ENCODE data around the gene AGAP1. TPM values are rescaled to one million over a fixed set of nuclear protein-coding genes. Genes with fewer than 3 reads are reported as not detected.

The AGAP1 gene
- total RNA-seq, 1 donor = 18.5 TPM

DNA sequence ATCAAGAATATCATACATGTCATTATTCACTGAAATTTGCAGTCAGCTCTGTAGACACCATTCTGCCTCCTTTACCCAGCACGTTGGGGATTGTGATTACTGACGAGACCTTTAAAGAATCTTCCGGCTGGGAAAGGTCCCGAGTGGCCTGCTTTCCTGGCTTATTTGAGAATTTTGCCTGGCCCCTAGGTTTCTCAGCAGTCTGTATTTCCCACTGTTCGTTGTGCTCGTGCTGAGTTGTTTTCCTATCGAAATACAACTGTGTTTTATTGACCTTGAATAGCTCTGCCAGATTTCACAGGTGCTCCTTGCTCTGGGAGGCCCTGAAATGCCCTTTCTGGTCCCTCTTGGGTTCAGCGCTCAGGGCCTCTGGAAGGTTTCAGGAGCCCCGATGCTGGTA is 94.9 kb downstream of the AGAP1 start:
- no peak overlapping the region for H3K4me3 ChIP-seq (ENCODE audit: insufficient read depth, low read length)
- peaks cover 47% of the 10 kb centered on the region for H4K20me1 ChIP-seq (ENCODE audit: insufficient read depth, low read length)
- H3K27ac ChIP-seq (ENCODE audit: low read depth, low read length) = no peak overlapping the region
- TF ChIP-seq, protein P1, sequence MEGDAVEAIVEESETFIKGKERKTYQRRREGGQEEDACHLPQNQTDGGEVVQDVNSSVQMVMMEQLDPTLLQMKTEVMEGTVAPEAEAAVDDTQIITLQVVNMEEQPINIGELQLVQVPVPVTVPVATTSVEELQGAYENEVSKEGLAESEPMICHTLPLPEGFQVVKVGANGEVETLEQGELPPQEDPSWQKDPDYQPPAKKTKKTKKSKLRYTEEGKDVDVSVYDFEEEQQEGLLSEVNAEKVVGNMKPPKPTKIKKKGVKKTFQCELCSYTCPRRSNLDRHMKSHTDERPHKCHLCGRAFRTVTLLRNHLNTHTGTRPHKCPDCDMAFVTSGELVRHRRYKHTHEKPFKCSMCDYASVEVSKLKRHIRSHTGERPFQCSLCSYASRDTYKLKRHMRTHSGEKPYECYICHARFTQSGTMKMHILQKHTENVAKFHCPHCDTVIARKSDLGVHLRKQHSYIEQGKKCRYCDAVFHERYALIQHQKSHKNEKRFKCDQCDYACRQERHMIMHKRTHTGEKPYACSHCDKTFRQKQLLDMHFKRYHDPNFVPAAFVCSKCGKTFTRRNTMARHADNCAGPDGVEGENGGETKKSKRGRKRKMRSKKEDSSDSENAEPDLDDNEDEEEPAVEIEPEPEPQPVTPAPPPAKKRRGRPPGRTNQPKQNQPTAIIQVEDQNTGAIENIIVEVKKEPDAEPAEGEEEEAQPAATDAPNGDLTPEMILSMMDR (IDR thresholded peaks at IDR 0.05; ENCODE audit: extremely low read depth, low read depth, low read length) = no peak
- no peak overlapping the region for H3K4me2 ChIP-seq (ENCODE audit: insufficient read depth, low read length)
- H2AFZ ChIP-seq (ENCODE audit: low read length) = no peak overlapping the region
- H3K27me3 ChIP-seq (ENCODE audit: insufficient read depth, low read length) = no peaks in the 10 kb centered on the region
- H3K36me3 ChIP-seq (ENCODE audit: insufficient read depth, low read length) = no peaks in the 10 kb centered on the region
- no peaks in the 10 kb centered on the region for H3K9me3 ChIP-seq (ENCODE audit: low read depth, low read length)
- no peak for DNase-seq (ENCODE audit: insufficient read length, low spot score, missing footprints)
- H3K4me1 ChIP-seq (ENCODE audit: insufficient read depth, low read length) = peaks cover 12% of the 10 kb centered on the region
- peaks cover 45% of the 10 kb centered on the region for H3K79me2 ChIP-seq (ENCODE audit: insufficient read depth, low read length)

GRCh38 chr2:235591231-235591730 is 97.4 kb downstream of the AGAP1 start:
- H3K4me3 ChIP-seq (ENCODE audit: insufficient read depth, low read length) = no peak overlapping the region
- H4K20me1 ChIP-seq (ENCODE audit: insufficient read depth, low read length) = peaks cover 42% of the 10 kb centered on the region
- H3K27me3 ChIP-seq (ENCODE audit: insufficient read depth, low read length) = no peaks in the 10 kb centered on the region
- no peak overlapping the region for H3K27ac ChIP-seq (ENCODE audit: low read depth, low read length)
- H3K4me1 ChIP-seq (ENCODE audit: insufficient read depth, low read length) = peaks cover 12% of the 10 kb centered on the region
- DNase-seq (ENCODE audit: insufficient read length, low spot score, missing footprints) = no peak
- H3K4me2 ChIP-seq (ENCODE audit: insufficient read depth, low read length) = no peak overlapping the region
- TF ChIP-seq, protein P1 (IDR thresholded peaks at IDR 0.05; ENCODE audit: extremely low read depth, low read depth, low read length) = no peak
- no peaks in the 10 kb centered on the region for H3K9me3 ChIP-seq (ENCODE audit: low read depth, low read length)
- peaks cover 30% of the 10 kb centered on the region for H3K79me2 ChIP-seq (ENCODE audit: insufficient read depth, low read length)
- H3K36me3 ChIP-seq (ENCODE audit: insufficient read depth, low read length) = no peaks in the 10 kb centered on the region
- no peak overlapping the region for H2AFZ ChIP-seq (ENCODE audit: low read length)

GRCh38 chr2:235591921-235592320 is 98.1 kb downstream of the AGAP1 start:
- Histone ChIP-seq H3K9me3 (ENCODE audit: low read depth, low read length) (no peaks in the 10 kb centered on the region), H3K36me3 (ENCODE audit: insufficient read depth, low read length) (no peaks in the 10 kb centered on the region), H4K20me1 (ENCODE audit: insufficient read depth, low read length) (peaks cover 42% of the 10 kb centered on the region), H3K27me3 (ENCODE audit: insufficient read depth, low read length) (no peaks in the 10 kb centered on the region), H3K4me1 (ENCODE audit: insufficient read depth, low read length) (peaks cover 12% of the 10 kb centered on the region), H3K27ac (ENCODE audit: low read depth, low read length) (no peak overlapping the region), H3K4me3 (ENCODE audit: insufficient read depth, low read length) (no peak overlapping the region), H2AFZ (ENCODE audit: low read length) (no peak overlapping the region), H3K4me2 (ENCODE audit: insufficient read depth, low read length) (no peak overlapping the region), H3K79me2 (ENCODE audit: insufficient read depth, low read length) (peaks cover 30% of the 10 kb centered on the region)
- TF ChIP-seq, protein P1 (IDR thresholded peaks at IDR 0.05; ENCODE audit: extremely low read depth, low read depth, low read length) = no peak
- DNase-seq (ENCODE audit: insufficient read length, low spot score, missing footprints) = no peak

- H4K20me1 ChIP-seq (ENCODE audit: insufficient read depth, low read length) = peaks cover 46% of the 10 kb centered on the region
- no peak for DNase-seq (ENCODE audit: insufficient read length, low spot score, missing footprints)
These were observed 98.6 kb downstream of the AGAP1 start for GRCh38 chr2:235592430-235592829.

More at GRCh38 chr2:235592430-235592829, 98.6 kb downstream of the AGAP1 start:
- H3K4me2 ChIP-seq (ENCODE audit: insufficient read depth, low read length) = no peak overlapping the region
- no peaks in the 10 kb centered on the region for H3K36me3 ChIP-seq (ENCODE audit: insufficient read depth, low read length)
- no peak overlapping the region for H3K4me3 ChIP-seq (ENCODE audit: insufficient read depth, low read length)
- peaks cover 12% of the 10 kb centered on the region for H3K4me1 ChIP-seq (ENCODE audit: insufficient read depth, low read length)
- no peak overlapping the region for H2AFZ ChIP-seq (ENCODE audit: low read length)
- no peak overlapping the region for H3K27ac ChIP-seq (ENCODE audit: low read depth, low read length)
- H3K27me3 ChIP-seq (ENCODE audit: insufficient read depth, low read length) = no peaks in the 10 kb centered on the region
- H3K79me2 ChIP-seq (ENCODE audit: insufficient read depth, low read length) = peaks cover 32% of the 10 kb centered on the region
- no peaks in the 10 kb centered on the region for H3K9me3 ChIP-seq (ENCODE audit: low read depth, low read length)
- TF ChIP-seq, protein P1 (IDR thresholded peaks at IDR 0.05; ENCODE audit: extremely low read depth, low read depth, low read length) = no peak
